NB4 (cell line): ENCODE results near the gene CNN2.
A peak's percentile ranks its signal among the peaks of the same experiment; 100 is the strongest.

Experiments used
- DNase-seq: peaks from one replicate; pipeline ENCODE4 v3.0.0; 2010; ENCODE audit warnings: low read depth
- H3K4me3 ChIP-seq: one replicate; pipeline ENCODE4 v1.5.1; 2011; ENCODE audit warnings: mild to moderate bottlenecking, low read depth, low read length, moderate library complexity
- CTCF ChIP-seq: IDR thresholded peaks from one replicate; pipeline ENCODE4 v1.5.1; 2012; ENCODE audit warnings: low read depth, low read length
- MYC ChIP-seq: IDR thresholded peaks from 2 replicates; pipeline ENCODE4 v1.6.1; 2011; ENCODE audit warnings: low read depth, low read length
- POLR2A ChIP-seq: IDR thresholded peaks from 2 replicates; pipeline ENCODE4 v1.6.1; 2011; ENCODE audit warnings: mild to moderate bottlenecking; ENCODE audit not compliant: insufficient read length; ENCODE audit errors: extremely low read depth
- TF ChIP-seq, protein P1 (sequence below): IDR thresholded peaks from 2 replicates; pipeline ENCODE4 v1.6.1; 2011; ENCODE audit warnings: low read depth, low read length

CNN2 gene

GRCh38 chr19:1042689-1043511, 16.5 kb downstream of the CNN2 start:
- DNase-seq, result no peak
- H3K4me3 ChIP-seq, result no peak overlapping the region
- TF ChIP-seq POLR2A, result no peak
- no peak for TF ChIP-seq MYC
- no peak for TF ChIP-seq CTCF

DNA sequence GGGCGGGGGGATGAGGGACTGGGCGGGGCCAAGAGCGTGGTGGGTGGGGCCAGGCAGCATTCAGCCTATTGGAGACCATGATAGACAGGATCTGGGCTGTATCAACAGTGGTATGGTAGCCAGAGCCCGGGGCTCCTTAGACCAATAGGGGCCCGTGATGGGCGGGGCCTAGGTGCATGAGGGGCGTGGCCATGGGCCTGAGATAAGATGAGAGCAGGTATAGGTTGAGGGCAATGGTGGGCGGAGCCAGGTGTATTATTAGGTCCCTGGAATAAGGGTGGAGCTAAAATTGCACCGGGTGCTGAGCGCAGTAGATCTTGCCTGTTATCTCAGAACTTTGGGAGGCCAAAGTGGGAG, 18.8 kb downstream of the CNN2 start:
- no peak for TF ChIP-seq CTCF
- peak; percentile 50 for DNase-seq

DNA sequence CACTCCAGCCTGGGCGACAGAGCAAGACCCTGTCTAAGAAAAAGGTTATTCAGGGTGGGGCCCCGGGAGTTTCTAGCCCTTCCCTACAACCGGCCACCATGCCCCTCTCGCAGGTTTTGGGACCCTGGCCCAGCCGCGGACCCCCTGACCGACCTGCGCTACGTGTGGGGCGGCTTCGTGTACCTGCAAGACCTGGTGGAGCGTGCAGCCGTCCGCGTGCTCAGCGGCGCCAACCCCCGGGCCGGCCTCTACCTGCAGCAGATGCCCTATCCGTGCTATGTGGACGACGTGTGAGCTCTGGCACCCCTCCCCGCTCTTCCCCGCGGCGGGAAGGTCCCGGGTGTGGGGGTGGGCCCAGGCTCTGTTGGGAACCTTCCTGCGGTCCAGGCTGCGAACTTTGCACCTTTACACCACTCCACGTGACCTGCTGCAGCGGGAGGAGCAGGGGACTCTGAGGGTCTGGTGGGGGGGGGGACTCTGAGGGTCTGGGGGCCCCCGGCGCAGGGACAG, 19.8 kb downstream of the CNN2 start:
- DNase-seq, result no peak
- TF ChIP-seq POLR2A, result no peak
- TF ChIP-seq, protein P1, sequence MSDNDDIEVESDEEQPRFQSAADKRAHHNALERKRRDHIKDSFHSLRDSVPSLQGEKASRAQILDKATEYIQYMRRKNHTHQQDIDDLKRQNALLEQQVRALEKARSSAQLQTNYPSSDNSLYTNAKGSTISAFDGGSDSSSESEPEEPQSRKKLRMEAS, result no peak
- no peak overlapping the region for H3K4me3 ChIP-seq

More for the DNA sequence above, 18.8 kb downstream of the CNN2 start:
- no peak overlapping the region for H3K4me3 ChIP-seq

GRCh38 chr19:1046836-1047695, 20.7 kb downstream of the CNN2 start:
- H3K4me3 ChIP-seq, result no peak overlapping the region
- DNase-seq, result no peak
- TF ChIP-seq POLR2A (no peak), MYC (no peak), CTCF (no peak)
- TF ChIP-seq, protein P1, result no peak

DNA sequence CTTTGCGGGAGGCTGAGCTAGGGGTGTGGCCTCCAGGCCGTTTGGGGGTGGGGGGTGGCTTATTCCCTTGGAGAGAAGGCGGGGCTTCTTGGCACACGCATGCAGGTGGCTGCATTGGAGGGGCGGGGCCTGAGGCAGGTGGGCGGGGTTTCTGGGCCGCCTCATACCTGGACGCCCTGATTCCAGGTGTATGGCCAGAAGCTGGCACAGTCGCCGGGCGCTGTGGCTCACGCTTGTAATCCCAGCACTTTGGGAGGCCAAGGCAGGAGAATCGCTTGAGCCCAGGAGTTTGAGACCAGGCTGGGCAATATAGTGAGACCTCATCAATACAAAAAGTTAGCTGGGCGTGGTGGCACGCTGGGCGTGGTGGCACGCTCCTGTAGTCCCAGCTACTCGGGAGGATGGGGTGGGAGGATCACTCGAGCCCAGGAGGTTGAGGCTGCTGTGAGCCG, 21.3 kb downstream of the CNN2 start:
- TF ChIP-seq, protein P1, result no peak
- TF ChIP-seq CTCF (no peak), POLR2A (no peak), MYC (no peak)
- DNase-seq, result no peak

GRCh38 chr19:1049106-1049505, 22.7 kb downstream of the CNN2 start:
- TF ChIP-seq CTCF (no peak), POLR2A (no peak), MYC (no peak)
- TF ChIP-seq, protein P1, result no peak
- H3K4me3 ChIP-seq, result no peak overlapping the region
- no peak for DNase-seq

More for the DNA sequence above, 21.3 kb downstream of the CNN2 start:
- H3K4me3 ChIP-seq, result no peak overlapping the region
